Activated T-helper 1 cell treated with anti-CD3 and anti-CD28 coated beads, Interleukin-2, amount 50 U/mL, for 16 hours (primary cell): Measurements from ENCODE around the gene GCKR.

Source experiments
- DNase-seq, 2 donors: peaks; one replicate each; pipeline ENCODE4 v3.0.0-alpha.2; 2020; ENCODE audit warnings: low read depth in 1 of 2, low spot score in 1 of 2

The GCKR gene

GRCh38 chr2:27496357-27497287 is at the start of gene GCKR:
TSS of gene GCKR (plus strand) at chr2:27496839. CDS start at chr2:27496905, 66 bp downstream.
- no peak for DNase-seq

- DNase-seq, result no peak
Observed at GRCh38 chr2:27448381-27448780, 48.3 kb upstream of the GCKR start.

GRCh38 chr2:27451095-27451494 is 45.5 kb upstream of the GCKR start:
- DNase-seq, result no peak

GRCh38 chr2:27453968-27454367 is 42.7 kb upstream of the GCKR start:
- DNase-seq, result no peak

- DNase-seq, result no peak
Observed at GRCh38 chr2:27461118-27461517, 35.5 kb upstream of the GCKR start.

GRCh38 chr2:27464443-27464842 is 32.2 kb upstream of the GCKR start:
- DNase-seq, result no peak

- DNase-seq, result no peak
Observed at GRCh38 chr2:27471961-27472360, 24.7 kb upstream of the GCKR start.

GRCh38 chr2:27485496-27485895 is 11.1 kb upstream of the GCKR start:
- DNase-seq, result no peak

GRCh38 chr2:27489118-27489497 is 7.5 kb upstream of the GCKR start:
- DNase-seq, result no peak

GRCh38 chr2:27489498-27490397 is 6.9 kb upstream of the GCKR start, which contains the start of gene IFT172:
TSS of gene IFT172 (minus strand) at chr2:27489743. CDS start at chr2:27489653, 90 bp downstream.
- peak; percentile 96 to 97 for DNase-seq

GRCh38 chr2:27492557-27492956 is 4.1 kb upstream of the GCKR start:
- DNase-seq, result no peak

- DNase-seq, result no peak
Observed at GRCh38 chr2:27493948-27494283, 2.7 kb upstream of the GCKR start.

- DNase-seq, result no peak
Observed at GRCh38 chr2:27494284-27494943, 2.2 kb upstream of the GCKR start.

GRCh38 chr2:27494944-27495554 is 1.6 kb upstream of the GCKR start, which contains the start of gene FNDC4:
TSS of gene FNDC4 (minus strand) at chr2:27495200. CDS start at chr2:27494679, 521 bp downstream.
- DNase-seq, result no peak

GRCh38 chr2:27495840-27496356 is 741 bp upstream of the GCKR start:
- no peak for DNase-seq

GRCh38 chr2:27497288-27497627 is 619 bp downstream of the GCKR start:
- DNase-seq, result no peak

- DNase-seq, result no peak
Observed at GRCh38 chr2:27498975-27499374, 2.3 kb downstream of the GCKR start.

- no peak for DNase-seq
Observed at GRCh38 chr2:27501042-27501441, 4.4 kb downstream of the GCKR start.

- no peak for DNase-seq
Observed at GRCh38 chr2:27502142-27502541, 5.5 kb downstream of the GCKR start.

GRCh38 chr2:27506587-27506986 is 9.9 kb downstream of the GCKR start:
- DNase-seq, result no peak

- no peak for DNase-seq
Observed at GRCh38 chr2:27507293-27507692, 10.7 kb downstream of the GCKR start.
